Prostate gland (tissue), 2 donors: Measurements from ENCODE around the gene GPR176. TPM values are rescaled to one million over a fixed set of nuclear protein-coding genes. Genes with fewer than 3 reads are reported as not detected.

Experiments
- DNase-seq: peaks from one replicate; pipeline ENCODE4 v3.0.0-alpha.2; 2019; ENCODE audit warnings: low spot score
- H3K27ac ChIP-seq, 2 donors: fragments of 200-600 bp; sonication (generic); 2 replicates each; pipeline ENCODE4 v1.5.1; 2017 to 2019
- H3K27me3 ChIP-seq: fragments of 200-600 bp; sonication (generic); replicated peaks from 2 replicates; pipeline ENCODE4 v1.5.1; 2019; ENCODE audit not compliant: insufficient read depth
- H3K36me3 ChIP-seq, 2 donors: fragments of 200-600 bp; sonication (generic); 1 replicate in 1 of 2; 2 replicates in 1 of 2; pipeline versions ENCODE4 v1.5.1 to v1.8.1; 2017 to 2019
- H3K4me1 ChIP-seq: fragments of 200-600 bp; sonication (generic); replicated peaks from 2 replicates; pipeline ENCODE4 v1.5.1; 2019
- H3K4me3 ChIP-seq, 2 donors: fragments of 200-600 bp; sonication (generic); 2 replicates each; pipeline ENCODE4 v1.5.1; 2017 to 2019
- H3K9me3 ChIP-seq: fragments of 200-600 bp; sonication (generic); 2 replicates; pipeline ENCODE4 v1.5.1; 2017
- CTCF ChIP-seq, 4 experiments: fragments of 200-600 bp in 2 of 4; fragments of 450-650 bp in 2 of 4; sonication (generic) in 2 of 4; IDR thresholded peaks; 1 replicate in 3 of 4; 2 replicates in 1 of 4; pipeline ENCODE4 v1.5.1; 2016 to 2019; ENCODE audit warnings: antibody characterized with exemption in 4 of 4, mild to moderate bottlenecking in 2 of 4, moderate library complexity in 2 of 4
- POLR2A ChIP-seq: fragments of 450-650 bp; IDR thresholded peaks from one replicate; pipeline ENCODE4 v1.6.1; 2016; ENCODE audit warnings: antibody characterized with exemption, mild to moderate bottlenecking
- POLR2AphosphoS5 ChIP-seq: sonication (generic); formaldehyde crosslinking; IDR thresholded peaks from one replicate; pipeline ENCODE4 v1.6.1; 2017; ENCODE audit warnings: antibody characterized with exemption
- WGBS: methylation state at CpG from one replicate; pipeline ENCODE4 v1.1.5; 2018; 5-methylcytosine and 5-hydroxymethylcytosine counted together
- intact Hi-C: fragments of 100-400 bp; cut with DNase I; formaldehyde crosslinking; loops from one replicate; pipeline ENCODE4 v1.14.2; 2022
- total RNA-seq, 2 donors: library from RNA; depleted of rRNA; stranded (reverse); fragments of >200 nt; gene quantifications; one replicate each; pipeline ENCODE4 v1.1.0, GENCODE V29; 2016

GPR176 gene
- total RNA-seq, 2 donors from 2014 or later, result 26.2 to 28.3 TPM

GRCh38 chr15:39794954-39795353 lies 125.1 kb downstream of the GPR176 start:
- WGBS, result 60% methylated on average over 3 of the region's 3 CpGs
- intact Hi-C loops, result no loop called here
- Histone ChIP-seq H3K27ac (no peak overlapping the region), H3K9me3 (no peaks in the 10 kb centered on the region), H3K27me3 (no peaks in the 10 kb centered on the region), H3K4me3 (no peak overlapping the region), H3K4me1 (no peaks in the 10 kb centered on the region), H3K36me3 (no peaks in the 10 kb centered on the region)
- no peak for DNase-seq
- TF ChIP-seq POLR2A (no peak), POLR2AphosphoS5 (no peak), CTCF (IDR thresholded peaks at IDR 0.05) (no peak)

GRCh38 chr15:39793923-39794322 lies 126.1 kb downstream of the GPR176 start:
- intact Hi-C loops, result no loop called here
- no peaks in the 10 kb centered on the region for H3K36me3 ChIP-seq
- WGBS, result 81% methylated on average over 4 of the region's 4 CpGs
- TF ChIP-seq CTCF (IDR thresholded peaks at IDR 0.05) (no peak), POLR2A (no peak), POLR2AphosphoS5 (no peak)
- H3K27ac ChIP-seq, result no peak overlapping the region
- H3K4me1 ChIP-seq, result no peaks in the 10 kb centered on the region
- no peaks in the 10 kb centered on the region for H3K27me3 ChIP-seq
- H3K9me3 ChIP-seq, result no peaks in the 10 kb centered on the region
- no peak for DNase-seq
- no peak overlapping the region for H3K4me3 ChIP-seq

GRCh38 chr15:39792844-39793335 lies 127.2 kb downstream of the GPR176 start:
- 51% methylated on average over 4 of the region's 4 CpGs for WGBS
- Histone ChIP-seq H3K4me3 (no peak overlapping the region), H3K27me3 (no peaks in the 10 kb centered on the region), H3K4me1 (peaks cover 3% of the 10 kb centered on the region), H3K36me3 (no peaks in the 10 kb centered on the region), H3K9me3 (no peaks in the 10 kb centered on the region), H3K27ac (no peak overlapping the region)
- intact Hi-C loops, result no loop called here
- no peak for DNase-seq
- TF ChIP-seq POLR2AphosphoS5 (no peak), POLR2A (no peak), CTCF (IDR thresholded peaks at IDR 0.05) (no peak)

GRCh38 chr15:39792025-39792843 lies 127.8 kb downstream of the GPR176 start:
- no peak overlapping the region for H3K27ac ChIP-seq
- no peak overlapping the region for H3K4me3 ChIP-seq
- no peak for TF ChIP-seq POLR2A
- no peak for TF ChIP-seq CTCF (IDR thresholded peaks at IDR 0.05)
- no peak for TF ChIP-seq POLR2AphosphoS5
- intact Hi-C loops, result no loop called here
- no peaks in the 10 kb centered on the region for H3K36me3 ChIP-seq
- no peaks in the 10 kb centered on the region for H3K9me3 ChIP-seq
- DNase-seq, result no peak
- no peaks in the 10 kb centered on the region for H3K27me3 ChIP-seq
- peaks cover 7% of the 10 kb centered on the region for H3K4me1 ChIP-seq
- WGBS, result 66% methylated on average over 5 of the region's 5 CpGs

- H3K9me3 ChIP-seq, result no peaks in the 10 kb centered on the region
- WGBS, result 65% methylated on average over 4 of the region's 4 CpGs
- intact Hi-C loops, result no loop called here
Measured at GRCh38 chr15:39789736-39790135, 130.3 kb downstream of the GPR176 start.

More at GRCh38 chr15:39789736-39790135, 130.3 kb downstream of the GPR176 start:
- Histone ChIP-seq H3K4me1 (peaks cover 11% of the 10 kb centered on the region), H3K27ac (no peak overlapping the region), H3K4me3 (no peak overlapping the region), H3K27me3 (no peaks in the 10 kb centered on the region), H3K36me3 (no peaks in the 10 kb centered on the region)
- TF ChIP-seq CTCF (IDR thresholded peaks at IDR 0.05), result no peak
- no peak for DNase-seq
